Naive thymus-derived CD8-positive, alpha-beta T cell (primary cell): ENCODE measurements around the gene FAM83C. TPM values are rescaled to one million over a fixed set of nuclear protein-coding genes. Genes with fewer than 3 reads are reported as not detected.

Source experiments
- polyA plus RNA-seq, 3 donors: library from polyadenylated mRNA; unstranded; fragments of 300-500 nt; fragmentation: Illumina TruSeq; gene quantifications; one replicate each; pipeline ENCODE4 v1.2.3, GENCODE V29; 2021
- total RNA-seq, 8 experiments: library from RNA in 2 of 8; stranded (reverse) in 2 of 8; gene quantifications; one replicate each; pipeline ENCODE4 v1.2.3 and lab custom pipeline; 2021 to 2026

FAM83C gene
- total and polyA plus RNA-seq, 5 experiments from 2014 or later: not detected

Other genes starting within 250 kb of the FAM83C start
- gene TRPC4AP, start 199.6 kb downstream of the FAM83C start, total RNA-seq: 10 to 100 TPM; 75.4 to 77.6 TPM
- 10 to 100 TPM; 54.7 to 57.8 (median 56.5) TPM for gene TRPC4AP, start 199.6 kb downstream of the FAM83C start, polyA plus RNA-seq
- 10 to 100 TPM; 24.2 to 24.8 TPM for gene EDEM2, start 145.1 kb downstream of the FAM83C start, total RNA-seq
- 10 to 100 TPM; 35.2 to 38.2 (median 37.6) TPM for gene EDEM2, start 145.1 kb downstream of the FAM83C start, polyA plus RNA-seq
- 1 to 10 TPM; 3.2 to 4.0 TPM for gene PROCR, start 120.4 kb downstream of the FAM83C start, total RNA-seq
- 1 to 10 TPM; 5.9 to 8.5 (median 6.0) TPM for gene PROCR, start 120.4 kb downstream of the FAM83C start, polyA plus RNA-seq
- gene MMP24, start 65.7 kb downstream of the FAM83C start, total RNA-seq: not detected
- under 1 TPM; 0.07 to 0.13 (median 0.08) TPM for gene MMP24, start 65.7 kb downstream of the FAM83C start, polyA plus RNA-seq
- gene MMP24OS, start 14.3 kb downstream of the FAM83C start, total RNA-seq: 10 to 100 TPM; 83.4 to 85.9 TPM
- 10 to 100 TPM in 1 of 3 donors, 1 to 10 TPM in 2; 7.6 to 12.3 (median 9.0) TPM for gene MMP24OS, start 14.3 kb downstream of the FAM83C start, polyA plus RNA-seq
- gene EIF6, start 7.7 kb downstream of the FAM83C start, total RNA-seq: 10 to 100 TPM; 54.7 to 60.9 TPM
- gene EIF6, start 7.7 kb downstream of the FAM83C start, polyA plus RNA-seq: 100 to 1,000 TPM; 155 to 174 (median 157) TPM
- 10 to 100 TPM; 54.3 to 57.0 TPM for gene UQCC1, start 119.5 kb upstream of the FAM83C start, total RNA-seq
- 10 to 100 TPM in 2 of 3 donors, 1 to 10 TPM in 1; 9.6 to 17.5 (median 13.1) TPM for gene UQCC1, start 119.5 kb upstream of the FAM83C start, polyA plus RNA-seq
- not detected for gene GDF5, start 145.8 kb upstream of the FAM83C start, total RNA-seq
- not detected for gene GDF5, start 145.8 kb upstream of the FAM83C start, polyA plus RNA-seq
- 10 to 100 TPM; 54.9 to 65.4 TPM for gene CEP250, start 163.2 kb upstream of the FAM83C start, total RNA-seq
- 10 to 100 TPM in 1 of 3 donors, 1 to 10 TPM in 2; 4.5 to 17.5 (median 6.0) TPM for gene CEP250, start 163.2 kb upstream of the FAM83C start, polyA plus RNA-seq
- gene C20orf173, start 237.2 kb upstream of the FAM83C start, total RNA-seq: not detected
- gene C20orf173, start 237.2 kb upstream of the FAM83C start, polyA plus RNA-seq: not detected
- gene ERGIC3, start 249.7 kb upstream of the FAM83C start, total RNA-seq: 100 to 1,000 TPM; 146 to 149 TPM
- gene ERGIC3, start 249.7 kb upstream of the FAM83C start, polyA plus RNA-seq: 100 to 1,000 TPM; 129 to 150 (median 149) TPM